Measurements from ENCODE around the gene OTULIN.

The OTULIN gene

GRCh38 chr5:14718778-14719177 is 54.3 kb downstream of the OTULIN start:
- DNase-seq (ENCODE audit: low read depth in 4 of 4, low spot score in 1 of 4): no peak

- no peak for DNase-seq (ENCODE audit: low read depth in 4 of 4, low spot score in 1 of 4)
Observed at GRCh38 chr5:14720236-14720923, 55.9 kb downstream of the OTULIN start.

GRCh38 chr5:14721990-14722656 is 57.6 kb downstream of the OTULIN start:
- no peak for DNase-seq (ENCODE audit: low read depth in 4 of 4, low spot score in 1 of 4)

- DNase-seq (ENCODE audit: low read depth in 4 of 4, low spot score in 1 of 4): no peak
Observed at GRCh38 chr5:14722923-14723322, 58.4 kb downstream of the OTULIN start.

GRCh38 chr5:14723701-14724132 is 59.2 kb downstream of the OTULIN start:
- DNase-seq (ENCODE audit: low read depth in 4 of 4, low spot score in 1 of 4): no peak

- DNase-seq (ENCODE audit: low read depth in 4 of 4, low spot score in 1 of 4): no peak
Observed at GRCh38 chr5:14724633-14725032, 60.1 kb downstream of the OTULIN start.

- no peak for DNase-seq (ENCODE audit: low read depth in 4 of 4, low spot score in 1 of 4)
Observed at GRCh38 chr5:14726066-14726838, 61.7 kb downstream of the OTULIN start.

GRCh38 chr5:14727428-14727865 is 62.9 kb downstream of the OTULIN start:
- DNase-seq (ENCODE audit: low read depth in 4 of 4, low spot score in 1 of 4): peak; percentile 53 to 62 (median 58)

GRCh38 chr5:14727928-14728458 is 63.5 kb downstream of the OTULIN start:
- DNase-seq (ENCODE audit: low read depth in 4 of 4, low spot score in 1 of 4): no peak

- DNase-seq (ENCODE audit: low read depth in 4 of 4, low spot score in 1 of 4): no peak
Observed at GRCh38 chr5:14728459-14728938, 64.0 kb downstream of the OTULIN start.

- no peak for DNase-seq (ENCODE audit: low read depth in 4 of 4, low spot score in 1 of 4)
Observed at GRCh38 chr5:14729448-14730385, 65.2 kb downstream of the OTULIN start.

GRCh38 chr5:14730466-14730865 is 65.9 kb downstream of the OTULIN start:
- DNase-seq (ENCODE audit: low read depth in 4 of 4, low spot score in 1 of 4): no peak

GRCh38 chr5:14730881-14731280 is 66.4 kb downstream of the OTULIN start:
- no peak for DNase-seq (ENCODE audit: low read depth in 4 of 4, low spot score in 1 of 4)

- DNase-seq (ENCODE audit: low read depth in 4 of 4, low spot score in 1 of 4): no peak
Observed at GRCh38 chr5:14732991-14733390, 68.5 kb downstream of the OTULIN start.

GRCh38 chr5:14733661-14734060 is 69.1 kb downstream of the OTULIN start:
- DNase-seq (ENCODE audit: low read depth in 4 of 4, low spot score in 1 of 4): no peak

GRCh38 chr5:14734396-14734795 is 69.9 kb downstream of the OTULIN start:
- no peak for DNase-seq (ENCODE audit: low read depth in 4 of 4, low spot score in 1 of 4)

GRCh38 chr5:14735944-14736343 is 71.4 kb downstream of the OTULIN start:
- DNase-seq (ENCODE audit: low read depth in 4 of 4, low spot score in 1 of 4): no peak

- DNase-seq (ENCODE audit: low read depth in 4 of 4, low spot score in 1 of 4): no peak
Observed at GRCh38 chr5:14737291-14737690, 72.8 kb downstream of the OTULIN start.

- no peak for DNase-seq (ENCODE audit: low read depth in 4 of 4, low spot score in 1 of 4)
Observed at GRCh38 chr5:14738050-14738449, 73.5 kb downstream of the OTULIN start.

- no peak for DNase-seq (ENCODE audit: low read depth in 4 of 4, low spot score in 1 of 4)
Observed at GRCh38 chr5:14739538-14739937, 75.0 kb downstream of the OTULIN start.
